TTC549 (cell line): Measurements from ENCODE around the gene ARL4D.
"Not testable (repeated sequence)": the region's sequence is repeated elsewhere in the genome, so short reads cannot be mapped to it uniquely, and the experiment has no call there.

ENCODE experiments used
- FAIRE-seq: peaks from 2 replicates; lab custom pipeline; 2012; peaks lifted over from hg19 to GRCh38; lab: Jason Lieb, UNC

Gene ARL4D

DNA sequence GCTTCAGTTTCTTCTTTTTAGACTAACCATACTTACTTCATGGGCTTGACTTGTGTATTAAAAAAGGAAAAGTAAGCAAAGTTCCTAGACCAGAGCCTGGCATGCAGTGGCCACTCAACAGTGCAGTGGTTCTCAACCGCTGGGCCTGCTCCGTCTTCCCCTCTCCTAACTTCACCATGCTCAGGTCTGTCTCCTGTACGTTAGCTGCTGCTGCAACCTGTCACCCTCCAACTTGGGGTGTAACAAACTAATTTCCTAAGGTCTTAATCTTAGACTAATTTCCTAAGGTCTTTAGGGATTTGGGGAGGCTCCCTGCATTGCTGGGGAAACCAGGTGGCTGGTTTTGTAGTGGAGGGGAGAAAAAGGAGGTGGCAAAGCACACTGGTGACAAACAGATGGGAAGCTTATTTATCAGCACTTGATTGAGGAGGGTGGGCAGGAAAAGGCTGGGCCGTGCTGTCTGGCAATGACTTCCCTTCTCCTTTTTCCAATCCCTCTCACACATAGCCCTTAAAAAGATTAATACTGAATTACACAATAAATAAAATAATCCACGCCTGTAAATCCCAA is 2.2 kb upstream of the ARL4D start:
- no peak for FAIRE-seq

DNA sequence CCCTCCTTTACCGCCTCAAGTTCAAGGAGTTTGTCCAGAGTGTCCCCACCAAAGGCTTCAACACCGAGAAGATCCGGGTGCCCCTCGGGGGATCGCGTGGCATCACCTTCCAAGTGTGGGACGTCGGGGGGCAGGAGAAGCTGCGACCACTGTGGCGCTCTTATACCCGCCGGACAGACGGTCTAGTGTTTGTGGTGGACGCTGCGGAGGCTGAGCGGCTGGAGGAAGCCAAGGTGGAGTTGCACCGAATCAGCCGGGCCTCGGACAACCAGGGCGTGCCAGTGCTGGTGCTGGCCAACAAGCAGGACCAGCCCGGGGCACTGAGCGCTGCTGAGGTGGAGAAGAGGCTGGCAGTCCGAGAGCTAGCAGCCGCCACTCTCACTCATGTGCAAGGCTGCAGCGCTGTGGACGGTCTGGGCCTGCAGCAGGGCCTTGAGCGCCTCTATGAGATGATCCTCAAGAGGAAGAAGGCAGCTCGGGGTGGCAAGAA is 1.1 kb downstream of the ARL4D start:
- no peak for FAIRE-seq

DNA sequence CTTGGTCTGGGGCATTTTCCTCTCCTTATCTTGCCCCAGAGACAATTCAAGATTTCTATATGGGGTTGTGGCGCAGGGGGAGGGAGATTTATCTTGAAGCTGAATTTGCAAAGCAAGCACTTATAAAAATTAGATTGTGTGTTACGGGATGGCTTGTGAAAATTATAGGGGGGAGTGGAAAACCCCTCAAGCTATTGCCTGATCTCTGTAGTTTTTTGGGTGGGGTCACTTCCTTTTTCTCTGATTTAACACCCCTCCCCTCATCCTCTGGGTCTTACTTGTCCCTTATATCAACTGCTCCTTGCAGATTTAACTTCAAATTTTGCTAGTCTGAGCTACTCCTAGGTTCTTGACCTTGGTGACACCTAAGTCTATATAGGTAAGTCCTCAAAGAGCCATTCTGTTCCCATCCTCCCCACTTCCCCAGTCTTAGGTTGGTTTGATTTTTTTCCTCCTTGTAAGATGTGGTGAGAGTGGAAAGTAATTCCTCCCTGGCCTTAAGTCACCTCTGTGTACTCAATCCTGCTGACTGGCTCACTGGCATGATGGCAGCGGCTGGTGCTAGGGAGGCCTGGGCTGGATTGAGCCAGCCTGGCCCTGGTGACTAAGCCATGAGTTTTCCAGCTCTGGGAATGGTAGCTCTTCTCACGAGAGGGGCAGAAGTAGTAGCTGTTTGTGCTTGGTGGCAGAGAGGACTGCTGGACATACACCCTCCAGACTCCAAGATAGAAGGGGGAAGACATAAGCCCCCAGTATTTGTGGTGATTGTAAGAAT is 2.3 kb downstream of the ARL4D start:
- no peak for FAIRE-seq

DNA sequence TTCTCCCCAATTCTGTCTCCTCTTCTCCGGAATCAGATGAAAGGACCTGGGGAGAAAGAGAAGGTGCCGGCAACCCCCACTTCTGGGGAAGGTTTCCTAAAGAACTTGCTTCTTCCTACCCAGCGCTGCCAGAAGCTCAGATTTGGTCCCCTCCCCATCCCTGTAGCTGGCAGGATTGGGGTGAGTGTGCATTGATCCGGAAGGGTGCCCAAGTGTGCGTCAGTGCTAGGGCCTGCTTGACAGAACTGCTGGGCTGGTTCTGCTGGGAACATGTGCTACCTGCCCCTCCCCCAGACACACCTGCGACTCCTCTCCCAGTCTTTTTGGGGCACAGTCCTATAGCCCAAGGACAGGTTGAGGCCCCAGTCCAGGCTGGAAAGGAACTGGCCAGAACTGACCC is 3.3 kb downstream of the ARL4D start:
- FAIRE-seq, result no peak

DNA sequence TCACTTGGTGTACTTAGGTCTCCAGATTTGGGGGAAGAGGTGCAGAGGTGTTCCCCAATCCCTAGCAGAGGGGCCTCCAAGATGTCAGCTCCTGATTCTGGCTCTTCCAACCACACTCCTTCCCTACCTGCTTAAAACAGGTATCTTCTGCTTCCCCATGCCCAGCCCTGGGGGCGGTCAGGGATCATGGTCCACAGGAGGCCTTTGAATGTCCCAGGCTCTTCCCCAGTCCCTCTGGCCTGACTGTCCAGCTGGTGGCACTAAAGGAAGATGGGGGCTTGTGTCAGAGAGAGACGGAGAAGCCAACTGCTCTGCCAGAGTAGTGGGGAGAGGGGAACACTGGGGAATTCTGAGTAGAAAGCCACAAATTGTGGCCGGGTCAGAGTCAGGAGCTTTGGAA is 3.8 kb downstream of the ARL4D start:
- no peak for FAIRE-seq

DNA sequence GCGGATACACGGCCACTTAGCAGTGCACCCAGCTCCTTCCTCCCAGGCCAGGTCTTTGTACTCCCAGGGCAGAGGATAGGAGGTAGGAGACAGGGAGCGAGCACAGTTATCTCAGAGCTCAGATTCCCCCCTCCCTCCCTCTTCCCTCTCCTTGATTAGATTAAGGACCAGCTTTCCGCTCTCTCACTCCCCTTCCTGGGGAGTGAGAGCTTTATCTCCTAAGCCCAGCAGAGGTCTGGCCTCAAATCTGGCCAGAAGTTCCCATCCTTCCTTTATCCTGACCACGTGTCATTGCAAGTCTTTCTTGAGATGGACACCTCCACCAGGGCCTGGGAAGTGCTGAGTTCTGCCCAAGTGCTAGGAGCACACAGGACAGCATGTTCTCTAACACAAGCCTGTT is 5.1 kb downstream of the ARL4D start:
- no peak for FAIRE-seq

DNA sequence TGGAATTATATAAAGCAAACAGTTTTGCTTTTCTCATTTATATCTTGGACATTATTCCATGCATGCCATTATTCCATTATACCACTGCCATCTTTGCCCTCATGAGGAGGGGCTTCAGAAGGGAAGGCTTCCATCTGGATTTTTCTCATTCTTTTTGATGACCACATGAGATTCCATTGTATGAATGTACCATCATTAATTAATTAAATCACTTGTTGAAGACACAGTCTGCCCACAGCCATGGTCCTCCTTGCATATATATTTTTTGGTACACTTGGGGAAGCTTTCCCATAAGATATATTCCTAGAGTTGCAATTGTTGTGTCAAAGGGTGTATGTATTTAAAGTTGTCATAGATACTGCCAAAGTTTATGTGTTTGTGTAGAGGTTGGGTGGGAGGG is 7.1 kb downstream of the ARL4D start:
- no peak for FAIRE-seq

DNA sequence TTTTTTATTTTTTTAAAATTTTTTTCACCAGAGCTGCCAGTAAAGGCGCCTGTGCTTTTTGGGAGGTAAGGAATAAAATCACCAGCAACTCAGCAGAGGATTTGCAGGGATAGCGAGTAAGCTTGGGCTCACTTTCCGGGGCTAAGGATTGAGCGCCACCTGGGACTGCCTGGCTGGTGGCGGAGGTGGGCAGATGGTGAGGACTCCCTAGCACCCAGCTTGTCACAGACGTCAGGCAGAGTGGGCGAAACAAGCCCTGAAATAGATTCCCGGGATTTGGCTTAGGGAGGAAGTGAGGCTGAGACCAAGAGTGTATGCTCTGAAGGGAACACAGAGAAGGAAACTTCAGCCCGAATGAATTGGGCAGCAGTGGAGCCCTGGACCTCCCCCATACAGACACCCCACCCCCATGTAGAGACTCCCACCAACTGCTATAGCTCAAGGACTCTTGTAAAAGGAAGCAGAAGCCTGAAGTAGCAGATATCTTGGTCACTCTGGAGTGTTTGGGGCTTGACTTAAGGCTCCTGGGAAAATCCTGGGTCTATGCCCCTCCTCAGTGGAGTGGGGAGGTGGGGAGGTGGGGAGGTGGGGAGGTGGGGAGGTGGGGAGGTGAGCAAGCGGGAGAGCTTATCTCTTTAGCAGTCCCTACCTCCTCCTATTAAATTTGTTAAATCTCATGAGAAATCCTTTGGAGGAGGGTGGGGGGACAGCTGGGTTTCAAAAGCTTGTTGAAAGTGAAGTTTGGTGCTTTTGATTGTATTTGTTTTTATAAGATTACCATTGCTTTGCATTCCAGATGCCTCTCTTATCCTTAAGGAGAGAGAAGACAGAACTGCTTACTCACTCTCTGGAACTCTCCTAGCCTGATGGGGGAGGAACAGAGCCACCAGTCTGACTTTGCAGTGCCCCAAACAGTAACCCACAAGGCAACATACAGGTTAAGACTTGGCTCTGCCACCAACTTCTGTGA is 8.2 kb downstream of the ARL4D start:
- FAIRE-seq, result no peak

DNA sequence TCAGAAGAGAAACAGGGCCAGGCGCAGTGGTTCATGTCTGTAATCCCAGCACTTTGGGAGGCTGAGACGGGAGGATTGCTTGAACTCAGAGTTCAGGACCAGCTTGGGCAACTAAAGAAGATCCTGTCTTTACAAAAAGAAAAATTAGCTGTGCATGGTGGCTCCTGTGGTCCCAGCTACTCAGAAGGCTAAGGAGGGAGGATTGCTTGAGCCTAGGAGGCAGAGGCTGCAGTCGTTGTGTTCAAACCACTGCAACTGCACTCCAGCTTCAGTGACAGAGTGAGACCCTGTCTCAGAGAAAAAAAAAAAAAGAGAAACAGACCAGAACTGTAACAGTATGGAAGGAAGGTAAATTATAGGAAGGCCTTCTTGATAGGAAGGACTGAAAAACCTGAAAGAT is 10.3 kb downstream of the ARL4D start:
- no peak for FAIRE-seq

DNA sequence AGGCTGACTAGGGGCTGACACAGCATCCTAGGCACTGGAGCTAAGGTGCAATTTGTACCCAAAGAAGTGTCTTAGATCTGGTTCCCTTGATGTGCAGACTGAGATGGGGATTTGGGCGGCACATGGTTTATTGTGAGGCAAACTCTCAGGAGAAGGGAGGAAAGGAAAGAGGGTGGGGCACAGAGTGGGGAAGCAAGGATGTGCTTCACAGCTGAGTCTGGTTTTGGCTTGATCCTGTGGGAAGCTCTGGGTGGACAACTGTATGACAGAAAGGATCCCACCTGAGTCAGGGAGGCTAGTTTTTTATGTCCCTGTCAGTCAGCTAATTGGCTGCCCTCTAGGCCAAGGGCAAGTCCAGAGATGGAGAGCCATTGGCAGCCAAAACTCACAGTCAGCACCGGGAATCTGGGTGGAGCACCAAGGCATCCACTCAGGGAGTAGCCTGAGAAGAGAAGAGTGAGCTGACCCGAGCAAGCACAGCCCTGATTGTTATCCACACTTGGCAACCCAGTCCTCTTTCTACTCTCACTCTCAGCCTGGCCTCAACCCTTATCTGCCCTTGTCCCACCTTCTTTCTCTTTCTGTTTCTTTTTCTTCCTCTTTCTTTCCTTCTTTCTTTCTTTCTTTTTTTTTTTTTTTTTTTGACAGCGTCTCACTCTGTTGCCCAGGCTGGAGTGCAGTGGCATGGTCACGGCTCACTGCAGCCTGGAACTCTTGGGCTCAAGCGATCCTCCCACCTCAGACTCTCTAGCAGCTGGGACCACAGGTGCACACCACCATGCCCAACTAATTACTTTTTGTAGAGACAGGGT is 12.0 kb downstream of the ARL4D start:
- FAIRE-seq, result no peak

DNA sequence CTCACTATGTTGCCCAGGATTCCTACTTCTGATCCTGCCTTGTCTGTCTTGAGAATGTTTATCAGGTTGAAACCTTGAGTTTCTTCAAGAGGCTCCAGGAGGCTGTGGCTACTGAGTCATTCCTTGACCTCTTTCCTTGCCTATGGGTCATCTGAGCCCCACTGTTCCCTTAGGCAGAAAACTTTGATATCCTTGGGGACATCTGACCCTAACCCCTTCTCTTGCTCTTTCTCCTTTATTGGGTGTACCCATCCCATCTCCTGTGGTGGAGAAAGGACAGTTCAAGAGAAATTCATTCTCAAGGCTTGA is 12.5 kb downstream of the ARL4D start:
- no peak for FAIRE-seq

DNA sequence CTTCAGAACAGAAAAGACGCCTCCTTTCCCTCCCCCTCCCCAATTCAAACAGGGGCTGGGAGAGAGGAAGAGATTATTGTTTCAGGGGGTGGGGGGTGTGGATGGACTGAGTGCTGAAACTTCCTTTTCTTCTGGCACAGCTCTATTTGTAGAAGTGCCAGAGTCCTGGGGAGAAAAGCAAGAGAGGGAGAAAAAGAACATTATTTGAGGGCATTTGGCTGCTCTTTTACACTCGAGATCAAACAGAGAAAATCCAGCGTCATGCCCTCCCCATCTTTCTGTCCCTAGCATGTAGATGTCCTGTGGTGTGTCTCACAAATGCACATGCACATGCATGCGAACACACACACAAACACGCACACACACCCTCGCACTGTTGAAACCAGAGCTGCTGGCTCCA is 13.0 kb downstream of the ARL4D start:
- FAIRE-seq, result no peak

DNA sequence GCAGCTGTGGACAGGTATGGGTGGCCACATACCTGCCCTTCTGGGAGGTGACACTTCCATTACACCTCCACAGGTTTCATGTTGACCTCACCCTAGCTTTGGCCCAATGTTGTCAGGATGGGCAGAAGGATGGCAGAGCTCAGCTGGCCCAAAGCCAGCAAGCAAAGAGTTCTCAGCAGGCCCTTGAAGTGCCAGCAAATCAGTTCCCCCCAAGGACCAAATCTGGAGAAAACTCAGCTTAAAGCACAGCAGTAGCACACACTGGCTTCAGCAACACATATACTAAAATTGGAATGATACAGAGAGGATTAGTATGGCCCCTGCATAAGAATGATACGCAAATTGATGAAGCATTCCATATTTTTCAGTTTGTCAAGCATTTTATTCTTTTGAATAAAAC is 13.4 kb downstream of the ARL4D start:
- no peak for FAIRE-seq

DNA sequence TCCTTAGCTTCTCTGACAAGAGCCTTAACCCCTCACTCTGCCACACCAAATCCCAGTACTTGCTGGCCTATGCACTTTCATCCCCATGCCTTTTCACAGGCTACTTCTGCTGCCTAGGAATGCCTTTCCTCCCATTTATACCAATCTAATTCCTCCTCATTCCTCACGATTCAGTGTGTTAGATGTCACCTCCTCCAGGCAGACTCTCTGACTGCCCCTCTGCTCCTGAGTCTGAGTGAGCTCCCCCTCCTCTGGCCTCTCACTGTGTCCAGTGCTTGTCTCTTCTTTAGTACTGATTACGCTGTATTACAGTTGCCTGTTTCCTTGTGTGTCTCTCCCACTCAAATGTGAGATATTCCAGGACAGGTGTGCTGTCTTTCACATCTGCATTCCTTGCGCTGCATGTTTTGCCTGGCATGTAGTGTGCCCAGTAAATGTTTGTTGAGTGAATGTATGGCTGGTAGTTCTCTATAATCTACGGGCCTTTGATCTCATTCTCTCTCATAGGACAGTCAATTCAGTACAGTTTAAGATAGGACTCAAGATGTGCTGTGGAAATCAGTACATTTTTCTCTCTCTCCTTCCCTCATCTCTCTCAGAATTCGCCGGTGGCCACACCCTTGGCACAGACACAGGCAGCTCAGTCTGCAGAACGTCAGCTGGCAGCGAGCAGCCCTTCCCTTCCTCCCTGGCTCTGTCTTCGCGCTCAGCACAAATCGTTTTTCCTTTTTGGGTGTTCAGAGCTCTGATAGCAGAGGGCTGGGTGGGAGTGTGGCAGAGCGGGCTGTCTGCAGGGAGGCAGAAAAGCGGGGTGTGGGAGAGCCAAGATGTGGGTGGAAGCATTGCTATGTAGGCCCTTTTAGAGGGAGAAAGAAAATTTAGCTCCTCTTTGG is 18.5 kb downstream of the ARL4D start:
- FAIRE-seq, result no peak

DNA sequence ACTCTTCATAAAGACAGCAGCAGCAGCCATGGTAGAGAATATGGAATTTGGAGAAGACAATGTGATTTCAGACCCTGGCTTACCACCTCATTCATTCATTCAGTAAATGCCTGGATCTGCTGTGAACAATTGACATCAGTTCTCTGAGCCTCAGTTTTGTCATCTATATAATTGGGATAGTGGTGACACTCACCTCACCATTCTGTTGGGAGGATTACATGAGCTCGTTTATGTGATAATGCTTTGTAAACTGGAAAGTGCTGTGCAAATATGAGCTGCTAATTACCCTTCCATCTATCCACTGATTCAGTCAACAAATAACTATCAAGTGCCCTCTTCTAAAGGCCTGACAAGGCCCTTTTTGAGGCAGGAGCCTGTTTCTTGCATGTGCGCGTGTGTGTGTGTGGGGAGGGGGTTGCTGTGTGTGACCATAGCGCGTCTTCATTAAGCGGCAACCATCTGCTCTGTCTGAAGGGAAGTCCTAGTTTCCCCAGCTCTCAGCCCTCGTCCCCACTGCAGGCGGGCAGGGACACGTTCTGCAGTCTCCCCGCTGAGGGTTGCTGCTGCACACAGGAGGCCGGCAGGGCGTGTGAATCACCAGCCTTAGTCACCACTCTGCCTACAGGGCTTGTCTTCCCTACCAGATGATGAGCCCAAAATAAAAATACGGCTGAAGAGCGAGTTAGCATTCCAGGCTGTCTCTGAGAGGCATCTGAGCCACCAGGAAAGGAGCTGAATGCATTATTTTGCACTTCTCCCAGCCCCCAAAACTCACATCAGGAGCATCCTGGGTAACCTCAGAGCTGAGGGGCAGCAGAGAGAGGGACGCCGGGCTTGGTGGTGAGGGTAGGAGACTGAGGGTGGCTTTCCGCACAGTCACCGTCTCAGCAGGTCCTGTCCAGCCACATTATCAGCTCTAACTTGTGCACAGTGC is 19.9 kb downstream of the ARL4D start:
- FAIRE-seq, result no peak

DNA sequence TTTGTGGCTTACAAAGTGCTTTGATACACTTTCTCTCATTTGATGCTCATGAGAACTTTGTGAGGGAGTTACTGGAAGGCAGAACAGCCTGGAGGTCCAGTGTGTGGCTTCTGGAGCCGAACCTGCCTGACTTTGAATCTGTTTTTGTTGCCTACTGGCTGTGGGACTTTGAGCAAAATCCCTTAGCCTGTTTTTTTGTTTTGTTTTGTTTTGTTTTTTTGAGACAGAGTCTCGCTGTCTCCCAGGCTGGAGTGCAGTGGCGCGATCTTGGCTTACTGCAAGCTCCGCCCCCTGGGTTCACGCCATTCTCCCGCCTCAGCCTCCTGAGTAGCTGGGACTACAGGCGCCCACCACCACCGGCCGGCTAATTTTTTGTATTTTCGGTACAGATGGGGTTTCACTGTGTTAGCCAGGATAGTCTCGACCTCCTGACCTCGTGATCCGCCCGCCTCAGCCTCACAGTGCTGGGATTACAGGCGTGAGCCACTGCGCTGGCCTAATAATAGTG is 20.6 kb downstream of the ARL4D start:
- FAIRE-seq, result not testable (repeated sequence)

DNA sequence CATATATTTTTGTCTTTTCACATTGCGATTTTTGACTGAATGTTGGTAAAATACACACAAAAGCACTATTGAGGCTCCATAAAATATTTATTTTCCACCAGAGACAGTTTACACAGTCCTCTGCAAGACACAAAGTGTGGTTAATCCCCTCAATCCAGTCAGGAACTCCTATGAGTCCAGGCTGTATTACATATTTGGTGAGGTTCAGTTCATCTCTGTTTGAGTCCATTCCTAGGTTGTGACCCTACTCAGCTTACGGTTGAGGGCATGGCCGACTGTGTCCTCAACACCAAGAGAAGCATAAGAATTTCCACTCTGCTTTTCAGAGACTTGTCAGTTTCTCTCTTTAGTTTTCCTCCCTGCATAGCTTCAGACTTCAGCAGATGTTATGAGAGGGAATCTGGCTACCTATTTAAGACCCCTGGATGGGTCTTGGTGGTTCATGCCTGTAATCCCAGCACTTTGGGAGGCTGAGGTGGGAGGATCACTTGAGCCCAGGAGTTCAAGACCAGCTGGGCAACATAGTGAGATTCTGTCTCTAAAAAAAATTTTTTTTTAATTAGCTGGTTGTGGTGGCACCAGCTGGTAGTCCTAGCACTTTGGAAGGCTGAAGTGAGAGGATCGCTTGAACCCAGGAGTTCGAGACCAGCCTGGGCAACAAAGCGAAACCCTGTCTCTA is 25.1 kb downstream of the ARL4D start:
- no peak for FAIRE-seq

DNA sequence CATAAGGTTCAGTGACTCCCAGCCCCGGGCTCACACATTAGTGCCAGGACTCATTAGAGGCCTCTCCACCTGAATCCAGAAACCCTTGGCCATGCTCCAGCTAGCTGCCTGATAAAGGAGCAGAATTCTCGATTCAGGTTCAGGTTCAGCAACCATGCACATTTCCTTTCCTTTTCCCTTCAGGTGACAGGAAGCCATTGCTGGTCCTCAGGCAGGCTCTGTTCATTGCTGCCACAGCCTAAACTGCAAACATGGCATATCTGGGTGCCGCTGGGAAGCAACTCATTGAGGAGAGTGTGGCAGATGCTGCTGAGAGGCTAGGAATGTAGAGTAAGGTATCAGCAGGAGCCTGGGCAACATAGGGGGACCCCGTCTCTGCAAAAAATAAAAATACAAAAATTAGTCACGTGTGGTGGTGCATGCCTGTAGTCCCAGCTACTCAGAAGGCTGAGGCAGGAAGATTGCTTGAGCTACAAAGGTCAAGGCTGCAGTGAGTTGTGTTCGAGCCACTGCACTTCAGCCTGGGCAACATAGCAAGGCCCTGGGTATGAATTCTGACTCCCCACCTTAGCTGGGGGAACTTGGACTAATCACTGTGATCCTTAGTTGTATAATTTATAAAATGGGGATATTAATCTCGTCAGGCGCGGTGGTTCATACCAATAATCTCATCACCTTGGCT is 28.7 kb downstream of the ARL4D start:
- no peak for FAIRE-seq

DNA sequence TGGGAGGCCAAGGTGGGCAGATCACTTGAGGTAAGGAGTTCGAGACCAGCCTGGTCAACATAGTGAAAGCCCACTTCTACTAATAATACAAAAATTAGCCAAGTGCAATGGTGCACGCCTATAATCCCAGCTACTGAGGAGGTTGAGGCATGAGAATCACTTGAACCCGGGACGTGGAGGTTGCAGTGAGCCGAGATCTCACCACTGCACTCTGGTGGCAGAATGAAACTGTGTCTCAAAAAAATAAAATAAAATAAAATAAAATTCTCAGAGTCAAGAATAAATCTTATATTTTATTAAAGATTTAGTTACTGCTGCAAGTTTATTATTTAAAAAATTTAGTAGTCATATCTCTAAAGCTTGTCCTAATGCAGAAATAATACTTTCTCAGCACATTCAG is 29.7 kb downstream of the ARL4D start:
- no peak for FAIRE-seq
